HG03108 (cell line): ENCODE data around the gene PDE6D.

ENCODE experiments used
- ATAC-seq: cut with Tn5 transposase; IDR thresholded peaks from one replicate; pipeline ENCODE4 v1.9.1; 2021; ENCODE audit warnings: moderate library complexity; ENCODE audit not compliant: unreplicated experiment

PDE6D gene

DNA sequence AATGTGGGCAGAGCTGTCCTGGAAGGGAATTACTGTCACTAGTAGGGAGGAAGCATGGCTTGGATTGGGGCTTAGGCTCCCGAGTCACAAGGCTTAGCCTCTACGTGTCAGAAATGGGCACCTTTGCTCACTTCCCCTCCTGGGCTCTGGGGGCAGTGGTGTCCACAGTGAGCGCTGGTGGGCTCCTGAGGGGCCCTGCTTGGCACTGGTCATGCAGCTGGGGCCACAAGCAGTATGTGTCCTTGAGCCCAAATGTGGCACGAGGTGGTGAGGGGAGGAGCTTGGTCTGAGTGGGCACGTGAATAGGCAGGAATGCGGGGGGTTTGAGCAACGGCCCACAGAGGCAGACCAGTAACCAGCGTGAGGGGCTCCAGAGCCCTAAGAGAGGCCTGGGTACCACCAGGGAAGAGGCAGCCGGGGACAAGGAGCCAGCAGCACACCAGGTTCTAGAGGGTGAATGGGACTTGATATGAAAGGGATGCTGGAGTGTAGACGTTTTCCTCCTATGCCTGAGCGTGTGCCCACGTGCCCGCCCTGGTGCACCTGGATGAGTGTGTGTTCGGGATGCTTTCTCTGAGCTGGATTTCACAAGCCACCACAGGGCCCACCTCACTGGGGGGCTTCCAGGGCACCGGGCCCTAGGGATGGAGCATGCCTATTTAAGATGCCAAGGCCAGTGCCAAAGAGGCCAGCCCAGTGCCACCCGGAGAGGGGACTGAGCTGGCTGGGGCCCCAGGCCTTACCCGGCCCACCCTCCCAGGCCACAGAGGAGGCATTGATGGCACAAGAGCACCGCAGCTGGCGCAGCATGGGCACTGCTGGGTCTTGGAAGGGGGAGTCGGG lies 95.5 kb downstream of the PDE6D start:
- no peak for ATAC-seq

- ATAC-seq: no peak
Measured at GRCh38 chr2:231684314-231685223, 96.5 kb downstream of the PDE6D start.

DNA sequence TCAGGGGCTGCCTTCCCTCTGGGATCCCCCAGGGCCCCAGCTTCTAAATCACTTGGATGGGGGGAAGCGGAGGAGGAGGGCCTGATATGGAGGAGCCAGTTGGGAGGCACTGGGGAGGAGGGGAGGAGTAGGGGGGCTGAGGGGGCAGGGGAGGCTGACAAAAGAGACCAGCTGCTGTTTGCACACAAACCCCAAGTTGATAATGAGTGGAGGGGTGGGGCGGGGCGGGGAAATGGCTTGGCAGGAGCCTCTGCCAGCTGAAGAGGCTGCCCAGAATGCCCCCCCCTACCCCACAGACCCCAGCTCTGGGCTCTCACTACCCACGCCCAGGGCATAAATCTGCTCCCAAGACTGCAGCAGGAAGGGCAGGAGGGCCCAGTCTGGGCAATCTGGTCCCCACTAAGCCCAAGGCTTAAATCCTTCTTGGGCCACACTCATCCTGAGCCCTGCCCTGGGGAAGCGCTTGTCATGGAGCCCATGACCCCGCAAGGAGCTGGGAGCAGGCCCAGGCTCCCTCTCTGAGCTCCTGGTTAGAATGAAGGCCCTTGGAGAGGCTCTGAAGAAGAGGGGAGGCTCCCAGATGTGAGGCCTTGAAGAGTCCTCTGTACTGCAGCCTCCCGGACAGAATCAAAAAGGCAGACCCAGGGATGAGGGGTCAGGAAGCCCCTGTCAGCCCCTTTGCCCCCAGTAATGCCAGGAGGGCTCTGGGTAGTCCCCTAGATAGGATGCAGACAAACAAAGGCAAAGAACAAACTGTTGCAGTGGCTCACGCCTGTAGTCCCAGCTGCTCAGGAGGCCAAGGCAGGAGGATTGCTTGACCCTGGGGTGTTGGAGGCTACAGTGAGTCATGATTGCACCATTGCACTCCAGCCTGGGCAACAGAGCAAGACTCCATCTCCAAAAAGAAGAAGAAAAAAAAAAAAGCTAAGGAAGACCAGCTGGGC lies 97.5 kb downstream of the PDE6D start:
- ATAC-seq: no peak

DNA sequence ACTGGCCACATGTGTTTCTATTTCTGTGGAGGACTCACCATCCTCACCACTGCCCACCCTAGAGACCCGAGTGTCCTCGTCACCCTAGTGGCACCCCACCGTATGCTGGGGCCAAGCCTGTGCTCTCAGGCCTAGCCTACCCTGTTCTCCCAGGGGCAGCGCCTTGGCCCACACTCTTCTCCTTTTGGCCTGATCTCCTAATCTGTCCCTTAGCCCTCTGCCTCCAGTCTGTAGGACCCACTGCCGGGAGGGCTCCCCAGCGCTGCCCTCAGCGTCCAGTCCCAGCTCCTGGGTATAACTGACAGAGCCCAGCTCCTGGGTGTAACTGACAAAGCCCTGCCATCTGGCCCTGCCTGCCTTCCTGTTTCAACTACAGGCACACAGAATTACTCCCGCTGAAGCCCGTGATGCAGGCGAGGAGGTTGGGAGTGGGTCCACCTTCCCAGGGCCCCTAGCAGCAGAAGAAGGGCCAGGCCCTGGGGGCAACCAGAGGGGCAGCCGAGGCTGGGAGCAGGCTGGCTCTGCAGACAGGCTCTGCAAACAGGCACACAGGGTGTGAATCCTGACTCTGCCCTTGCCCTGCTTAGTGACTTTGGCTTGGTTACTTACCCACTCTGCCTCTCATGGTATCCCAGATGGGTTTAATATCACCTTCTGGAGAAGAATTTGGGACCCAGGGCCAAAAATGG lies 98.3 kb downstream of the PDE6D start:
- no peak for ATAC-seq
